Choroid plexus epithelial cell (primary cell): ENCODE data around the gene TPD52L2.

Source experiments
- DNase-seq: peaks from one replicate; pipeline ENCODE4 v3.0.0-alpha.2; 2010; ENCODE audit warnings: low read depth
- H3K4me3 ChIP-seq: 2 replicates; pipeline ENCODE4 v1.5.1; 2011; ENCODE audit warnings: low read depth, mild to moderate bottlenecking, control low read depth, low read length, moderate library complexity
- TF ChIP-seq, protein P1 (sequence below): conservative IDR thresholded peaks from 2 replicates; pipeline ENCODE4 v1.5.1; 2011; ENCODE audit warnings: low read depth, mild to moderate bottlenecking, control low read depth, inconsistent platforms, low read length, moderate library complexity

Gene TPD52L2

GRCh38 chr20:63843222-63843621, 21.8 kb upstream of the TPD52L2 start:
- DNase-seq, result no peak
- TF ChIP-seq, protein P1, sequence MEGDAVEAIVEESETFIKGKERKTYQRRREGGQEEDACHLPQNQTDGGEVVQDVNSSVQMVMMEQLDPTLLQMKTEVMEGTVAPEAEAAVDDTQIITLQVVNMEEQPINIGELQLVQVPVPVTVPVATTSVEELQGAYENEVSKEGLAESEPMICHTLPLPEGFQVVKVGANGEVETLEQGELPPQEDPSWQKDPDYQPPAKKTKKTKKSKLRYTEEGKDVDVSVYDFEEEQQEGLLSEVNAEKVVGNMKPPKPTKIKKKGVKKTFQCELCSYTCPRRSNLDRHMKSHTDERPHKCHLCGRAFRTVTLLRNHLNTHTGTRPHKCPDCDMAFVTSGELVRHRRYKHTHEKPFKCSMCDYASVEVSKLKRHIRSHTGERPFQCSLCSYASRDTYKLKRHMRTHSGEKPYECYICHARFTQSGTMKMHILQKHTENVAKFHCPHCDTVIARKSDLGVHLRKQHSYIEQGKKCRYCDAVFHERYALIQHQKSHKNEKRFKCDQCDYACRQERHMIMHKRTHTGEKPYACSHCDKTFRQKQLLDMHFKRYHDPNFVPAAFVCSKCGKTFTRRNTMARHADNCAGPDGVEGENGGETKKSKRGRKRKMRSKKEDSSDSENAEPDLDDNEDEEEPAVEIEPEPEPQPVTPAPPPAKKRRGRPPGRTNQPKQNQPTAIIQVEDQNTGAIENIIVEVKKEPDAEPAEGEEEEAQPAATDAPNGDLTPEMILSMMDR, result no peak
- no peak overlapping the region for H3K4me3 ChIP-seq

DNA sequence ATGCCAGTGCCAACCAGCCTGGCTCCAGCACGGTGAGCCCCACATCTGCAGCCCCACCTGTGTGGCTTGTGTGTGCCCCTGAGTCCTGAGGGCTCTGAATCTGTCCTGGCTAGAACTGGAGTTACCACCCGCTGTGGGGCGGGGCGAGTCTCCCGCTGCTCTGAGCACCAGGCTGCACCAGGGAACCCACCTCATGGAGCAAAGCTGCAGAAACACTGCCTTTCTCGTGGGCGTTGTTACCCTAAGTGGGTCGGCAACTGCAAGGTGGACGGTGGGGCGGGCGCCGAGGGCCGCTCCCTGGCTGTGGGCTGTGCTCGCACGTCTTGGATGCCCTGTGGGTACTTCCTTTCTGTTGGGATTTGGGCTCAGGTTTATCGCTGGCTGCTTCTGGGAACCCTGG, 21.3 kb upstream of the TPD52L2 start:
- no peak for DNase-seq
- TF ChIP-seq, protein P1, result no peak
- no peak overlapping the region for H3K4me3 ChIP-seq

- no peak overlapping the region for H3K4me3 ChIP-seq
- TF ChIP-seq, protein P1, result no peak
- no peak for DNase-seq
Measured at GRCh38 chr20:63844511-63844991, 20.5 kb upstream of the TPD52L2 start.

DNA sequence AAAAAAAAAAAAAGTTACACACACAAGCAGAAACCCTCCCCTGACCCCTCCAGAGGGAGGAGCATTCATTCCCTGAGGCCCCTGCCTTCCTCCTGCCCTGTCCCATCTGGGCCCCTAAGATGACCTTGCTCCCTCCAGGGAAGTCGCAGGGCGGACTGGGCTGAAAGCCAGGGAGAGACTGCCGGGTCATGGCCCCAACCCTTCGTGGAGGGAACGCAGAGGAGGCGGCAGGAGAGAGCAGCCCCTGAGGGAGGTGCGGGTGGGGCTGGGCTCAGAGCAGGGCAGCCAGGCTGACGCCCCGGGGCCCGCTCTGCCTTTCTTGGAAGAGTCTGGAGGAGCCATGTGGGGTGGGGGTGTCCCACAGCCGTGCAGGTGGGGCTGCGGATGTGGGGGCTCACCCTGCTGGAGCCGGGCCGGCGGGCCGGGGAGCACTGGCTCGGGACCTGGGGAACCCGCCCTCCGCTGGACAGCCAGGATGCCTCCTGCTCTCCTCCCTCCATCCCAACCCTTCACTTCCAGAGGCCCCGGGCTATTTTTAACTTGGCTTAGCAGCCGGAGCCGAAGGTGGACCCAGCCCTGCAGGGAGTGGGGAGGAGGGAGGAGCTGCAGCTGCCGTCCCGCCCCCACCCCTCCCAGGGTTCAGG, 18.8 kb upstream of the TPD52L2 start:
- TF ChIP-seq, protein P1, result no peak
- peak; percentile 61 for DNase-seq
- peak overlapping the region; percentile 34 for H3K4me3 ChIP-seq

- no peak overlapping the region for H3K4me3 ChIP-seq
- TF ChIP-seq, protein P1, result no peak
- DNase-seq, result no peak
Measured at GRCh38 chr20:63846888-63847236, 18.2 kb upstream of the TPD52L2 start.

DNA sequence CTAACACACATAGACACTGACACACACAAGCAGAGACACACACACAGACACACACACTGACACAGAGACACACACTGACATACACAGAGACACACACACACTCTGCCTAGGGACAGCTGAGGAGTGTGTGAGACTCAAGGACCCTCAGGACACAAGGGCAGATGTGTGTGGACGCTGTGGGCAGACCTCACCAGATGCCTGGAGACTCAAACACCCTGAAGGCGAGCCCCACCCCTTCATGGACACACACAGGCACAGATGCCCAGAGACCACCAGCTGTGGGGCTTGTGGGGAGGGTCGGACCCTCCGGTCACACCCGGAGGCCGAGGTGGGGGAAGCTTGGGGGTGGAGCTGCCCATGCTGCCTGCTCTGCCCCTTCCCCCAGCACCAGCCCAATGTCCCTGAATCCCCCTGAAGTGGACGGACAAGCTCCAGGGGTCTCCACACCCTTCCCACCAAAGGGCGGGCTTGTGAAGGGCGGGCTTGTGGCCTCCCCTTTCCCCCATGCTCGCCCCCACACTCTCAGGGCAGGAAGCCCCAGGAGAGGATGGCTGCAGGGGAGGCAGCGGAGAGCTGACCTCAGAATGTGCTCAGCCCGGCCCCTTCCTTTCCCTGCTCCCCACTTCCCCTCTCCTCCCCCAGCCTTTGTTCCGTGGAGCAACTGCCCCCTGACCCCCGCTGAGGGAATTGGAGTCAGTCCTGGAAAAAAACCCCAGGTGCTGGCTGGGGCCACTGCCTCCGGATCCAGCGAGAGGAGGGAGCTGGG, 17.6 kb upstream of the TPD52L2 start:
- H3K4me3 ChIP-seq, result no peak overlapping the region
- peak; percentile 29 for DNase-seq
- TF ChIP-seq, protein P1, result no peak
